LNCAP (cell line): ENCODE results near the gene OBP2B.

ENCODE experiments used
- TF ChIP-seq, protein P1 (sequence below): fragments of 450-650 bp; IDR thresholded peaks from 2 replicates; pipeline ENCODE4 v1.5.1; 2017; ENCODE audit warnings: mild to moderate bottlenecking

Gene OBP2B

DNA sequence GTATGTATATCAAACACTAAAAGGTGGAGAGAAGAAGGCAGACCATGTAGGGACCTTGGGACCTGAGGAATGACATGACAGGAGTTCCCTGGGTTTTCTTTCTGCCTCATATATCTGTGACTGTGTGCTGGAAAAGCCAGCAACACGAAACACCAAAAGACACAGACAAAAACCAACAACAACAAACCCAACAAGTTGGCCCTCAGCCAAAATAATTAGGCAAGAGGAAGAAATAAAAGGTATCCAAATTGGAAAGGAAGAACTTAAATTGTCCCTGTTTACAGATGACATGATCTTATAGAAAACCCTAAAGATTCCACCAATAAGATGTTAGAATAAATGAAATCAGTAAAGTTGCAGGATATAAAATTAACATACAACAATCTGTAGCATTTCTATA, 44.2 kb upstream of the OBP2B start:
- TF ChIP-seq, protein P1, sequence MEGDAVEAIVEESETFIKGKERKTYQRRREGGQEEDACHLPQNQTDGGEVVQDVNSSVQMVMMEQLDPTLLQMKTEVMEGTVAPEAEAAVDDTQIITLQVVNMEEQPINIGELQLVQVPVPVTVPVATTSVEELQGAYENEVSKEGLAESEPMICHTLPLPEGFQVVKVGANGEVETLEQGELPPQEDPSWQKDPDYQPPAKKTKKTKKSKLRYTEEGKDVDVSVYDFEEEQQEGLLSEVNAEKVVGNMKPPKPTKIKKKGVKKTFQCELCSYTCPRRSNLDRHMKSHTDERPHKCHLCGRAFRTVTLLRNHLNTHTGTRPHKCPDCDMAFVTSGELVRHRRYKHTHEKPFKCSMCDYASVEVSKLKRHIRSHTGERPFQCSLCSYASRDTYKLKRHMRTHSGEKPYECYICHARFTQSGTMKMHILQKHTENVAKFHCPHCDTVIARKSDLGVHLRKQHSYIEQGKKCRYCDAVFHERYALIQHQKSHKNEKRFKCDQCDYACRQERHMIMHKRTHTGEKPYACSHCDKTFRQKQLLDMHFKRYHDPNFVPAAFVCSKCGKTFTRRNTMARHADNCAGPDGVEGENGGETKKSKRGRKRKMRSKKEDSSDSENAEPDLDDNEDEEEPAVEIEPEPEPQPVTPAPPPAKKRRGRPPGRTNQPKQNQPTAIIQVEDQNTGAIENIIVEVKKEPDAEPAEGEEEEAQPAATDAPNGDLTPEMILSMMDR, result no peak

DNA sequence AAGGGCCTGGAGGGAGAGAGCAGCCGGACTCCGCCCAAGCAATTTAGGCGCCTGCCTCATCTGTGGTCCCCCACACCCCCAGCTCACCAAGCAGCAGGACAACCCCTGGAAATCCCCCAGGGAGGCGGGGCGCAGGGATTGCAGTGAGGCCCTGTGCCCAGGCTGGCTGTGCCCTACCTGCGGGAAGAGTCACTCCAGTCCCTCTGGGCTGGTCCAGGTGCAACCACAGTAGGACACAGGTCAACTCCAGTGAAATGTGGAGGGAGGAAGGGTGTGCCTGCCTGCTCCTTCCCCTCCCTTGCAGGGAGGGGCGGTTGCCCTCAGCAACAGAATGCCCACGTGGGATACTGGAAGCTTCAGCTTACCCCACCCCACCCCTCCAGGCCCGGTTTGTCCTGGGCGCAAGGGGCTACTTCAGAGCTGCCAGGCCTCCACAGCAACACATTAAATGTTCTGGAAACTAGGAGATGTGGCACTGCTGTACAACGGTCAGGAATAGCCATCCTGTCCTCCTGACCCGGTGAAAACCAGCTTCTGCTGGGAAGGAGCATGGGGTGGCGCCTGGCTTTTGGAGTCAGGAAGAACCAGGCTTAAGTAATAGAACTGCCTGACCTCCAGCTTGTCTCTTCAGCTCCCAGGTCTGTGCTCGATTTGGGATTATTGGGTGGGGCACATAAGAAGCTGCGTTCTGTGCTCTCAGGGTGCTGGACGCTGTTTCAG, 43.4 kb upstream of the OBP2B start:
- TF ChIP-seq, protein P1, result no peak

DNA sequence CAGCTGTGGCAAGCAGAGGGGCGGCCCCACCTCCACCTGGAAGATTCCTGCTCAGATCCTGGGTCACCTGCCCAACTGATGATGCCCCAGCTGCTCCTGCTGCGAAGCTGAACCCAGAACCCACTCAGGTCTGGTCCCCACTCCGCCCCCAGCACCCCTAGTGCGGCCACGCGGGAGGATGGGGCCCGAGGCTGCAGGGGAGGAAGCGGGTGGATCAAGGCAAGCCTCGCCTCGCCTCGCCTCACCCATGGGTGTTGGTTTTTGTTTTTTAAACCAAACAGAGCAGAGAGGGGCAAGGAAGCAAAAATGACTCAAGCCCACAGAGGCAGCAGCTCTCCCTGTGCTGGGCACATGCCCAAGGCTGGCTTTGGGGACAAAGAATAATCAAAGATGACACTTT, 42.7 kb upstream of the OBP2B start:
- TF ChIP-seq, protein P1, result no peak

DNA sequence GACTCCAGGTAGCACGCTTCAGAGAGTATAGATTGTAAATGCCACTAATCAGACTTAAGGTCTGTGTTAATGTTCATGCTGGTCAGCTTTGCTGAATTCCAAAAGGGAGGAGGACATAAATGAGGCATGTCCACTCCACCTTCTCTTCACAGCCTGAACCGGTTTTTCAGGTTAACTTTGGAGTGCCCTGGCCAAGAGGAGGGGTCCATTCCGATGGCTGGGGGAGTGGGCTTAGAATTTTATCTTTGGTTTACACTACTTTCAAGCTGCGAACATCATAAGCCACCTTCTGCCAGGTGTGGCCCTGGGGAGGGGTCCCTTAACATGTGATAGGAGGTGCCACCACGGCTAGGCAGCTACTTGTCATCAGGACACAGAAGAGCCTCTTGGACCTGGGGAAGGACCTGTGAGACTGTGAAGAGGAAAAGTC, 41.7 kb upstream of the OBP2B start:
- TF ChIP-seq, protein P1, result no peak

DNA sequence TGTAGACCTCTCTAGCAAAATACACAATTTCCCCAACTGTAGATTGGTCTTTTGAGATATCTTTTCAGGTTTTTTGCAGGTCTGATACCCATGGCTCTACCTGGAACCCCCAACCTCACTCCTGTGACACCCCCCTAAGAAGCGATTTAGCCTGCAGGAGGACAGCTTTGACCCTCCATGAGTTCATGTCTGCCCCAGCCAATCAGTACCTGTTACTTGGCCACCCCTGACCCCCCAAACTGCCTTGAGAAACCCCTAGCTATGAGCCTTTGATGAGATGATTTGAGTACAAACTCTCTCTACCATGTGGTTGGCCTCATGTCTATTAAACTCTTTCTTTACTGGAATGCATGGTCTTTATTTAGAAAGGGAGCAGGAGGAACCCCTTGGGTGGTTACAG, 40.3 kb upstream of the OBP2B start:
- TF ChIP-seq, protein P1, result no peak

DNA sequence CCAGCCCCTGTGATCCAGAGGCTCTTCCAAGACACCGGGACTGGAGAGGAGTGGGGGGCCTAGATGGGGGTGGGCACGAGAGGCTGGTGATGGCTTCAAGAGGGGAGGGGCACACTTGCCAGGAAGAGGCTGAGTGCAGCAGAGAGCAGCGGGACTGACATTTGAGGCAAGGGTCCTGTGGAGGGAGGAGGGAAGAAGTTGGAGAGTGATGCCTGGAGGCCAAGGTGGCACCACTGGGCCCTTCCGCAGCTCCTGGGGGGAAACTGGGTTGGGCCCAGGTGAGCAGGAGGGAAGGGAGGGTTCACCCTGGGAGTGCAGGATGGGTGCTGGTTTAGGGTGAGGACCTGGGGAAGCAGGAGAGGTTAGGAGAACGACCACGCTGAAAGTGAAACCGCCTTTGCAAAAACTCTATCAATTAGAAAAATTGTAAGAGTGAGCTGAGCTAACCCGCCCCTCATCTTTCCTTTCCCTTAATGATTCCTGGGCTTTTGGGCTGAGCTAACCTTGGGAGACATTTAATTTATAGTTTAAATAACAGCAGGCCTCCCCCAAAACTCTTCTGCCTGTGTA, 39.8 kb upstream of the OBP2B start:
- TF ChIP-seq, protein P1, result no peak

DNA sequence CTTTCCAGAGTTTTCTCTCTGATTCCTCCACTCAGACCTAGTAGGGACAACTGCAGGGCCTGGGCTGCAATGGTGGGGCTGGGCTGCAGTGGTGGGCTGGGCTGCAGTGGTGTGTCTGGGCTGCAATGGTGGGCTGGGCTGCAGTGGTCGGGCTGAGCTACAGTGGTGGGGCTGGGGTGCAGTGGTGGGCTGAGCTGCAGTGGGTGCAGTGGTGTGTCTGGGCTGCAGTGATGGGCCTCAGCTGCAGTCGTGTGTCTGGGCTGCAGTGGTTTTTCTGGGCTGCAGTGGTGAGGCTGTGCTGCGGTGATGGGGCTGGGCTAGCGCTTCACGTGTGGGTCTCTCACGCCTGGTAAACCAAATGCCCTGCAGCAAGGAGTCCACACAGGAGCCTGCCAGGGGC, 38.6 kb upstream of the OBP2B start:
- TF ChIP-seq, protein P1, result no peak

DNA sequence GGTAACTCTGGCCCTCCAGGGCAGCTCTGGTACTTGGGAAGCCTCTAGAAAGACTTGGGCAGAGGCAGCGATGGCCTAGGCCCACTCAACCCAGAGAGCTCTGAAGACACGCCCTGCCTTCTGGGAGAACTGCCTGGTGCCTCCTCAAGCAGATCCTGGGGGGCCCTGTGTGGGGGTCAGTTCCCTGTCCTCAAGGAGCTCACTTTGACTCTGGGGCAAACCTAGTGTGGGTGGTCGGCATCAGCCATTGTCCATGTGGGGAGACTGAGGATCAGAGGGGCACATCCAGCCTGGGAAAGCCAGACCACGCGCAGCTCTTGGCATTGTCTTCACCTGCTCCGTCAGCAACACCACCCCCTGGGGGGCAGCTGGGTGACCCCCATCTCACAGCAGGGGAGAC, 37.9 kb upstream of the OBP2B start:
- TF ChIP-seq, protein P1, result no peak
